CD4-positive, alpha-beta T cell treated with Interleukin-17A for 4 hours (primary cell): ENCODE data around the gene RWDD4.

Source experiments
- DNase-seq: peaks from one replicate; pipeline ENCODE4 v3.0.0-alpha.2; 2020; ENCODE audit warnings: mixed read lengths

RWDD4 gene

GRCh38 chr4:183599284-183599683, 59.7 kb downstream of the RWDD4 start:
- no peak for DNase-seq

DNA sequence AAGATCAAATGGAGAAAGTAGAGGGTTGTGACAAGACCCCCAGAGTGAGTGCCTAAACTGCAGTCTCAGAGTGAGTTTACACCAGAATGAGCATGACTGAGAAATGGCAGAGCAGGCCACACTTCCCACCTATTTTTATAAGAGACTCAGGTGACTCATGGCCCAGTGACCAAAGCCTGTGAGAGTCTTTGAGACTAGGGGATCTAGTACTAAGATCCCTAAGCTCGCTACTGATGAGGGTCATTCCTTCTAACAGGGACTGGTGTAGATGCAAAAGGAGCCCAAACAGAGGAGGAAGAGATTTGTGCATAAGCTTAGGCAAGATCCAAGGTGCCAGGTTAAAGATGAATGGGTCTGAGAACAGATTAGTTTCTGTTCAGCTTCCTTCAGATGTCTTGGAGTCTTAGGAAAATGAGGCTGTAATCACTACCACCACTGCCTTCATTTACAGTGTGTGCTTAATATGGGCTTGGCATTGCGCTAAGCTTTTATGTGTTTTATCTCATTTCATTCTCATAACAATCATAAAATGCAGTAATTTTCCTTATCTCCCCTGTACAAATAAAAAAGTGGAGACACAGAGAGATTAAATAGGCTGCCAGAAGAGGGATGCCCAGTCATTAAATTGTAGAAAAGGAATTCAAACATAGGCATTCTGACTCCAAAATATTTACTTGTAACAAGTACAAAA, 62.8 kb downstream of the RWDD4 start:
- no peak for DNase-seq

DNA sequence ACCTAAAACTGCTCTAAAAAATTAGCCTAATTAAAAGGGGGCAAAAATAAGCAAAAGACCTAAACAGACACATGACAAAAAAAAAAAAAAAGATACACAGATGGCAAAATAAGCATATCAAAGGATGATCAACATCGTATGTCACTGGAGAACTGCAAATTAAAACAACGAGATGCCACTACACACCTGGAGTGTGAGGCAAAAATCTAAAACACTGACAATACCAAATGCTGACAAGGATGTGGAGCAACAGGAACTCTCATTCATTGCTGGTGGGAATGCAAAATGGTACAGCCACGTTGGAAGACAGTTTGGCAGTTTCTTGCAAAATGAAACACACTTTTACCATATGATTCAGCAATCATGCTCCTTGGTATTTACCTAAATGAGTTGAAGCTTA, 64.2 kb downstream of the RWDD4 start:
- no peak for DNase-seq

DNA sequence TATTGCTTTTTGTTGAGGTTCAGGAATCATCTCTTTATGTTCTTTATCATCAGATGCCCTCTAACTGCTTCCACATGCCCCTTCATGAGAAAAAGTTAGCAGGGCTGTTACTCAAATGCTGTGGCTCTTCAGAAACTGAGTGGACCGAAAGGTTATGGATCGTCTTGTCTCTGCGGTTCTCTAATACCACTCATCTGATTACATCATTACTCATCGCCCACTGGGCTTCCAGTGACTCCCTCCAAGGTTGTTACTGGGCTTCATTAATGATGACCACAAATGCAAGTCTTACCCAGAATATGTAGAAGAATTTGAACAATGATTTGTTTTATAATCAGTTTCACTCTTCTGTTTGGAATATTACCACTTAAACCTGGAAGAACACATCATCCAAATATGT, 67.7 kb downstream of the RWDD4 start:
- DNase-seq = no peak
